ENCODE data around the gene WRNIP1. TPM values are rescaled to one million over a fixed set of nuclear protein-coding genes. Genes with fewer than 3 reads are reported as not detected.

The WRNIP1 gene
- total and polyA plus RNA-seq, 9 of the 15 experiments (the other 6 are each of a cell fraction or from before 2014, with no cell fraction given): 13.2 to 63.6 (median 48.6) TPM

- TF ChIP-seq PCBP2 (IDR thresholded peaks at IDR 0.05; ENCODE audit: low read depth, low read length, poor library complexity, severe bottlenecking) (peak; percentile 9), HCFC1 (IDR thresholded peaks at IDR 0.05; ENCODE audit: low read depth, low read length) (peak; percentile 98), BRD4 (IDR thresholded peaks at IDR 0.05) (peak; percentile 68; the same call in 1 of the 2 replicates), TEAD4 (IDR thresholded peaks at IDR 0.05; ENCODE audit: low read length) (no peak), TEAD4 (CRISPR knock-in tag; IDR thresholded peaks at IDR 0.05; ENCODE audit: borderline replicate concordance) (no peak), E2F3 (CRISPR knock-in tag; IDR thresholded peaks at IDR 0.05) (peak; percentile 88), YY1 (IDR thresholded peaks at IDR 0.05; ENCODE audit: borderline replicate concordance in 1 of 3, control insufficient read depth in 1 of 3, extremely low read depth in 1 of 3, insufficient read depth in 3 of 3, insufficient read length in 1 of 3, insufficient replicate concordance in 2 of 3, low read depth in 1 of 3, low read length in 2 of 3) (peak; percentile 66 to 91 (median 89)), ZNF592 (IDR thresholded peaks at IDR 0.05) (peak; percentile 75), ZNF23 (CRISPR knock-in tag; IDR thresholded peaks at IDR 0.05) (no peak), KHSRP (IDR thresholded peaks at IDR 0.05) (no peak), FOXJ3 (CRISPR knock-in tag; IDR thresholded peaks at IDR 0.05) (no peak), TRIM28 (IDR thresholded peaks at IDR 0.05) (no peak), SREBF1 (IDR thresholded peaks at IDR 0.05; ENCODE audit: borderline replicate concordance, low read depth, low read length) (0 out of 2 replicates have a peak, but pooled peaks have one; percentile 35), MXI1 (IDR thresholded peaks at IDR 0.05; ENCODE audit: low read depth, low read length) (peak; percentile 66; the same call in 1 of the 2 replicates), RBM25 (IDR thresholded peaks at IDR 0.05; ENCODE audit: low read depth, low read length, severe bottlenecking) (peak; percentile 53), ZNF668 (CRISPR knock-in tag; IDR thresholded peaks at IDR 0.05) (peak; percentile 77; the same call in 1 of the 2 replicates), RBM22 (IDR thresholded peaks at IDR 0.05; ENCODE audit: low read depth, low read length, poor library complexity, severe bottlenecking) (peak; percentile 41)
- TF ChIP-seq, protein P1, sequence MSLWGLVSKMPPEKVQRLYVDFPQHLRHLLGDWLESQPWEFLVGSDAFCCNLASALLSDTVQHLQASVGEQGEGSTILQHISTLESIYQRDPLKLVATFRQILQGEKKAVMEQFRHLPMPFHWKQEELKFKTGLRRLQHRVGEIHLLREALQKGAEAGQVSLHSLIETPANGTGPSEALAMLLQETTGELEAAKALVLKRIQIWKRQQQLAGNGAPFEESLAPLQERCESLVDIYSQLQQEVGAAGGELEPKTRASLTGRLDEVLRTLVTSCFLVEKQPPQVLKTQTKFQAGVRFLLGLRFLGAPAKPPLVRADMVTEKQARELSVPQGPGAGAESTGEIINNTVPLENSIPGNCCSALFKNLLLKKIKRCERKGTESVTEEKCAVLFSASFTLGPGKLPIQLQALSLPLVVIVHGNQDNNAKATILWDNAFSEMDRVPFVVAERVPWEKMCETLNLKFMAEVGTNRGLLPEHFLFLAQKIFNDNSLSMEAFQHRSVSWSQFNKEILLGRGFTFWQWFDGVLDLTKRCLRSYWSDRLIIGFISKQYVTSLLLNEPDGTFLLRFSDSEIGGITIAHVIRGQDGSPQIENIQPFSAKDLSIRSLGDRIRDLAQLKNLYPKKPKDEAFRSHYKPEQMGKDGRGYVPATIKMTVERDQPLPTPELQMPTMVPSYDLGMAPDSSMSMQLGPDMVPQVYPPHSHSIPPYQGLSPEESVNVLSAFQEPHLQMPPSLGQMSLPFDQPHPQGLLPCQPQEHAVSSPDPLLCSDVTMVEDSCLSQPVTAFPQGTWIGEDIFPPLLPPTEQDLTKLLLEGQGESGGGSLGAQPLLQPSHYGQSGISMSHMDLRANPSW (CRISPR knock-in tag; IDR thresholded peaks at IDR 0.05): peak; percentile 90; the same call in 1 of the 2 replicates
- TF ChIP-seq, protein P2, sequence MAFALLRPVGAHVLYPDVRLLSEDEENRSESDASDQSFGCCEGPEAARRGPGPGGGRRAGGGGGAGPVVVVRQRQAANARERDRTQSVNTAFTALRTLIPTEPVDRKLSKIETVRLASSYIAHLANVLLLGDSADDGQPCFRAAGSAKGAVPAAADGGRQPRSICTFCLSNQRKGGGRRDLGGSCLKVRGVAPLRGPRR (CRISPR knock-in tag; IDR thresholded peaks at IDR 0.05): no peak
Observed at GRCh38 chr6:2765166-2765895, at the start of gene WRNIP1 (continued).
